OCI-LY3 (cell line): ENCODE data around the gene TSPAN19.

Experiments
- H2AFZ ChIP-seq: fragments of 200-600, 300-600 bp; shearing (Covaris generic); 2 replicates; pipeline ENCODE4 v1.6.0; 2014; ENCODE audit warnings: antibody characterized with exemption, low read depth, low read length
- H3K27ac ChIP-seq: fragments of 200-600, 300-600 bp; sonication (generic); 2 replicates; pipeline ENCODE4 v1.5.1; 2014; ENCODE audit warnings: mild to moderate bottlenecking, low read length, moderate library complexity, mixed read lengths
- H3K27me3 ChIP-seq: fragments of 200-600, 300-600 bp; sonication (generic); 2 replicates; pipeline ENCODE4 v1.6.1; 2014; ENCODE audit warnings: low read depth, low read length, mixed read lengths
- H3K36me3 ChIP-seq: fragments of 200-600, 300-600 bp; sonication (generic); replicated peaks from 2 replicates; pipeline ENCODE3; 2014; ENCODE audit warnings: low read depth, low read length, mixed read lengths
- H3K4me1 ChIP-seq: fragments of 300-600, 200-600 bp; sonication (generic); 2 replicates; pipeline ENCODE4 v1.6.1; 2014; ENCODE audit warnings: low read length, mixed read lengths
- H3K4me2 ChIP-seq: fragments of 200-600, 300-600 bp; sonication (generic); 2 replicates; pipeline ENCODE4 v1.6.1; 2014; ENCODE audit warnings: low read length, mixed read lengths
- H3K4me3 ChIP-seq: fragments of 300-600, 200-600 bp; sonication (generic); 2 replicates; pipeline ENCODE4 v1.5.1; 2014; ENCODE audit warnings: antibody characterized with exemption, mild to moderate bottlenecking, low read length, moderate library complexity
- H3K79me2 ChIP-seq: fragments of 300-600, 200-600 bp; shearing (Covaris generic); 2 replicates; pipeline ENCODE4 v1.6.1; 2014; ENCODE audit warnings: mild to moderate bottlenecking, low read length, mixed read lengths
- H3K9ac ChIP-seq: fragments of 300-600, 200-600 bp; shearing (Covaris generic); 2 replicates; pipeline ENCODE4 v1.6.0; 2014; ENCODE audit warnings: mild to moderate bottlenecking, low read length, moderate library complexity
- H3K9me3 ChIP-seq: fragments of 200-600, 300-600 bp; shearing (Covaris generic); 2 replicates; pipeline ENCODE4 v1.6.1; 2014; ENCODE audit warnings: low read length, mixed read lengths; ENCODE audit not compliant: insufficient read depth
- H4K20me1 ChIP-seq: fragments of 200-600, 300-600 bp; sonication (generic); 2 replicates; pipeline ENCODE4 v1.6.1; 2016; ENCODE audit warnings: low read length, mixed read lengths; ENCODE audit not compliant: insufficient read depth
- EZH2phosphoT487 ChIP-seq: fragments of 200-600 bp; shearing (Covaris generic); IDR thresholded peaks from 2 replicates; pipeline ENCODE4 v1.6.1; 2018; ENCODE audit warnings: antibody characterized with exemption, mixed run types, low read depth
- TF ChIP-seq, protein P1 (sequence below): fragments of 200-600, 300-600 bp; sonication (generic); IDR thresholded peaks from 2 replicates; pipeline ENCODE4 v1.5.1; 2014; ENCODE audit warnings: antibody characterized with exemption, low read length, low read depth

The TSPAN19 gene

DNA sequence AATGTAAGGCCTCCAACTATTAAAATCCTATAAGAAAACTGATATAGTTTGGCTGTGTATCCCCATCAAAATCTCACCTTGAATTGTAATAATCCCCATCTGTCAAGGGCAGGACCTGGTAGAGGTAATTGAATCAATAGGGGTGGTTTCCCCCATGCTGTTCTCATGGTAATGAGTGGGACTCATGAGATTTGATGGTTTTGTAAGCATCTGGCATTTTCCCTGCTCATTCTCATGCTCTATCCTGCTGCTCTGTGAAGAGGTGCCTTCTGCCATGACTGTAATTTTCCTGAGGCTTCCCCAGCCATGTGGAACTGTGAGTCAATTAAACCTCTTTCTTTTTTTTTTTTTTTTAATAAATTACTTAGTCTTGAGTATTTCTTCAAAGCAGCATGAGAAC, 31.9 kb downstream of the TSPAN19 start:
- TF ChIP-seq, protein P1, sequence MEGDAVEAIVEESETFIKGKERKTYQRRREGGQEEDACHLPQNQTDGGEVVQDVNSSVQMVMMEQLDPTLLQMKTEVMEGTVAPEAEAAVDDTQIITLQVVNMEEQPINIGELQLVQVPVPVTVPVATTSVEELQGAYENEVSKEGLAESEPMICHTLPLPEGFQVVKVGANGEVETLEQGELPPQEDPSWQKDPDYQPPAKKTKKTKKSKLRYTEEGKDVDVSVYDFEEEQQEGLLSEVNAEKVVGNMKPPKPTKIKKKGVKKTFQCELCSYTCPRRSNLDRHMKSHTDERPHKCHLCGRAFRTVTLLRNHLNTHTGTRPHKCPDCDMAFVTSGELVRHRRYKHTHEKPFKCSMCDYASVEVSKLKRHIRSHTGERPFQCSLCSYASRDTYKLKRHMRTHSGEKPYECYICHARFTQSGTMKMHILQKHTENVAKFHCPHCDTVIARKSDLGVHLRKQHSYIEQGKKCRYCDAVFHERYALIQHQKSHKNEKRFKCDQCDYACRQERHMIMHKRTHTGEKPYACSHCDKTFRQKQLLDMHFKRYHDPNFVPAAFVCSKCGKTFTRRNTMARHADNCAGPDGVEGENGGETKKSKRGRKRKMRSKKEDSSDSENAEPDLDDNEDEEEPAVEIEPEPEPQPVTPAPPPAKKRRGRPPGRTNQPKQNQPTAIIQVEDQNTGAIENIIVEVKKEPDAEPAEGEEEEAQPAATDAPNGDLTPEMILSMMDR: no peak
- TF ChIP-seq EZH2phosphoT487: no peak
- H2AFZ ChIP-seq: no peak overlapping the region
- no peaks in the 10 kb centered on the region for H3K27me3 ChIP-seq
- H3K9me3 ChIP-seq: no peaks in the 10 kb centered on the region
- H4K20me1 ChIP-seq: no peaks in the 10 kb centered on the region
- no peaks in the 10 kb centered on the region for H3K36me3 ChIP-seq
- peaks cover 6% of the 10 kb centered on the region for H3K4me1 ChIP-seq
- no peaks in the 10 kb centered on the region for H3K79me2 ChIP-seq
- no peak overlapping the region for H3K4me2 ChIP-seq
- no peak overlapping the region for H3K9ac ChIP-seq
- no peak overlapping the region for H3K4me3 ChIP-seq
- no peak overlapping the region for H3K27ac ChIP-seq

DNA sequence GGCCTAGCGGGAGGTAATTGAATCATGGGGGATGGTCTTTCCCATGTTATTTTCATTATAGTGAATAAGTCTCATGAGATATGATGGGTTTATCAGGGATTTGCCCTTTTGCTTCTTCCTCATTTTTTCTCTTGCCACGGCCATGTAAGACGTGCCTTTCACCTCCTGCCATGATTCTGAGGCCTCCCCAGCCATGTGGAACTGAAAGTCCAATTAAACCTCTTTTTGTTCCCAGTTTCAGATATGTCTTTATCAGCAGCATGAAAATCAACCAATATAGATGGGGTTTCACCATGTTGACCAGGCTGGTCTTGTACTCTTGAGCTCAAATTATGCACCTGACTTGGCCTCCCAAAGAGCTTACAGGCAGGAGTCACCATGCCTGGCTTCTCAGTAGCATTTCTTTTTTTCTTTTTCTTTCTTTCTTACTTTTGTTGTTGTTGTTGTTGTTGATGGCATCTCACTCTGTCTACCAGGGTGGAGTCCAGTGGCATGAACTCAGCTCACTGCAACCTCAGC, 33.2 kb downstream of the TSPAN19 start:
- no peaks in the 10 kb centered on the region for H3K36me3 ChIP-seq
- H3K9ac ChIP-seq: no peak overlapping the region
- peaks cover 6% of the 10 kb centered on the region for H3K4me1 ChIP-seq
- no peak overlapping the region for H2AFZ ChIP-seq
- H3K79me2 ChIP-seq: no peaks in the 10 kb centered on the region
- no peak overlapping the region for H3K4me2 ChIP-seq
- no peak overlapping the region for H3K27ac ChIP-seq
- H3K9me3 ChIP-seq: no peaks in the 10 kb centered on the region
- no peaks in the 10 kb centered on the region for H4K20me1 ChIP-seq
- no peak overlapping the region for H3K4me3 ChIP-seq
- H3K27me3 ChIP-seq: no peaks in the 10 kb centered on the region
- TF ChIP-seq, protein P1: no peak

DNA sequence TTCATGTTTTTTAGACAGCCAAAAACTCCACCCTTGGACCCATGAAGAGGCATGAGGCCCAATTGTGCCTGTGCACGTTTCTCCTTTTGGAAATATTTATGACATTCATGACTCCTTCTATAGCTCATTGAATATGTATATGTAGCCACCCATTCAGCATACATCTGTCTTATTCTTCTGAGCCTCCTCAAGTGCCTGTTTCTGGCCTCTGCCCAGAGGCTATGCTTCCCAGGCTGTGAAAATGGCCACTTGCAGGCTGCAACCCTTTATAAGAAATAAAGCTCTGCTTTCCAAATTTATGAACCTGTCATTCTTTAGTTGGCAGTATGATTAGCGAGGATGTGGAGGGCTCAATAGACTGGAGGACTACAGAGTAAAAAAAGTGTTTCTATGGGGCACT, 35.3 kb downstream of the TSPAN19 start:
- Histone ChIP-seq H3K79me2 (no peaks in the 10 kb centered on the region), H3K27ac (no peak overlapping the region), H3K4me1 (peaks cover 6% of the 10 kb centered on the region), H4K20me1 (no peaks in the 10 kb centered on the region), H3K4me3 (no peak overlapping the region), H3K9ac (no peak overlapping the region), H3K36me3 (no peaks in the 10 kb centered on the region), H3K27me3 (no peaks in the 10 kb centered on the region), H2AFZ (no peak overlapping the region), H3K9me3 (no peaks in the 10 kb centered on the region), H3K4me2 (no peak overlapping the region)
- TF ChIP-seq, protein P1: no peak
- TF ChIP-seq EZH2phosphoT487: no peak

DNA sequence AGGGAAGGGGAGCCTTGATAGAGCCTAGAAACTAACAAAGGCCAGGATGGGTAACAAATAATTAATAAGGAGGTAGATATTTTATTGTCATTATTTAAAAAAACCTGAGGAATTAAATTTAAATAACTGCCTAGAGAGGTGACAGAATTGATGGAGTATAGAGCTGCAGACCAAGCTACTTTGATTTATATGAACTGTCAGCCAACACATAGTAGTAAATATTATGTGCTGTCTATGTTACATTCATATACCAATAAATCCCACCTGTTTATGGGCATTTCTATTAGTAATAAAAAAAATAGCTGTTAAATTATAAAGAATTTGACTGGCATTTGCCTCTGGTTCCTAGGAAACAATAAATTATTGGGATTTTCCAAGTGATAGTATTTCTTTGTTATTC, 37.7 kb downstream of the TSPAN19 start:
- no peaks in the 10 kb centered on the region for H3K9me3 ChIP-seq
- H2AFZ ChIP-seq: no peak overlapping the region

More for the DNA sequence above, 37.7 kb downstream of the TSPAN19 start:
- peaks cover 6% of the 10 kb centered on the region for H3K4me1 ChIP-seq
- no peak overlapping the region for H3K4me2 ChIP-seq
- no peak for TF ChIP-seq EZH2phosphoT487
- TF ChIP-seq, protein P1: no peak
- no peaks in the 10 kb centered on the region for H3K27me3 ChIP-seq
- no peaks in the 10 kb centered on the region for H3K79me2 ChIP-seq
- H3K9ac ChIP-seq: no peak overlapping the region
- H3K4me3 ChIP-seq: no peak overlapping the region
- no peaks in the 10 kb centered on the region for H4K20me1 ChIP-seq
- no peaks in the 10 kb centered on the region for H3K36me3 ChIP-seq
- H3K27ac ChIP-seq: no peak overlapping the region
